ENCODE measurements around the gene SCAPER. TPM values are rescaled to one million over a fixed set of nuclear protein-coding genes. Genes with fewer than 3 reads are reported as not detected.
"Not testable (repeated sequence)": the region's sequence is repeated elsewhere in the genome, so short reads cannot be mapped to it uniquely, and the experiment has no call there.

SCAPER gene
- total RNA-seq, 1 experiment from 2014 or later: 6.3 TPM

GRCh38 chr15:76696840-76697239 lies 208.3 kb downstream of the SCAPER start:
- H3K9ac ChIP-seq (ENCODE audit: low read length): no peak overlapping the region
- H3K4me1 ChIP-seq (ENCODE audit: low read length): no peaks in the 10 kb centered on the region
- DNase-seq: no peak

DNA sequence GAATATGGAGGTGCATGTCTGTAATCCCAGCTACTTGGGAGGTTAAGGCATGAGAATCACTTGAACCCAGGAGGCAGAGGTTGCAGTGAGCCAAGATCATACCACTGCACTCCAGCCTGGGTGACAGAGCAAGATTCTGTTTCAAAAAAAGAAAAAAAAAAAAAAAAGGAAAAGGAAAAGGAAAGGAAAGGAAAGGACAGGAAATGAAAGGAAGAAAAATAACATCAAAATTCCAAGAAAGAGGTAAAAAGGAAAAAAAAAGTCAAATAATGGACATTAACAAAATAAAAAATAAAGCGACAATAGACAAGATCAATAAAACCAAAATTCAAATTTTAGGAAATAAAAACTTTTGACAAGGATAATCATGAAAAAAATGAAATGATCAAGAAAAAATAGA lies 212.6 kb downstream of the SCAPER start:
- not testable (repeated sequence) for H3K4me2 ChIP-seq (ENCODE audit: low read depth, low read length, poor library complexity, severe bottlenecking); H3K27me3 ChIP-seq (ENCODE audit: low read length); H2AFZ ChIP-seq (ENCODE audit: low read length); H3K9ac ChIP-seq (ENCODE audit: low read length); H3K9me2 ChIP-seq (replicated peaks; ENCODE audit: insufficient read depth, low read length); H3K79me2 ChIP-seq (ENCODE audit: low read length); H3K9me3 ChIP-seq (ENCODE audit: low read length); H4K20me1 ChIP-seq (ENCODE audit: insufficient read depth, low read depth, low read length); H3K4me3 ChIP-seq (ENCODE audit: low read length); H3K4me1 ChIP-seq (ENCODE audit: low read length); DNase-seq; H3K27ac ChIP-seq (ENCODE audit: low read length); H3K36me3 ChIP-seq (ENCODE audit: insufficient read depth, low read length)

More at GRCh38 chr15:76696840-76697239, 208.3 kb downstream of the SCAPER start:
- H3K27me3 ChIP-seq (ENCODE audit: low read length): no peaks in the 10 kb centered on the region
- no peak overlapping the region for H3K27ac ChIP-seq (ENCODE audit: low read length)
- H3K4me3 ChIP-seq (ENCODE audit: low read length): no peak overlapping the region
- no peaks in the 10 kb centered on the region for H3K9me3 ChIP-seq (ENCODE audit: low read length)
- H3K79me2 ChIP-seq (ENCODE audit: low read length): no peaks in the 10 kb centered on the region
- no peak overlapping the region for H3K4me2 ChIP-seq (ENCODE audit: low read depth, low read length, poor library complexity, severe bottlenecking)
- H4K20me1 ChIP-seq (ENCODE audit: insufficient read depth, low read depth, low read length): no peaks in the 10 kb centered on the region
- H3K9me2 ChIP-seq (replicated peaks; ENCODE audit: insufficient read depth, low read length): no peaks in the 10 kb centered on the region
- H3K36me3 ChIP-seq (ENCODE audit: insufficient read depth, low read length): no peaks in the 10 kb centered on the region
- H2AFZ ChIP-seq (ENCODE audit: low read length): no peak overlapping the region

GRCh38 chr15:76687592-76687991 lies 217.5 kb downstream of the SCAPER start:
- not testable (repeated sequence) for H3K9me3 ChIP-seq (ENCODE audit: low read length)

DNA sequence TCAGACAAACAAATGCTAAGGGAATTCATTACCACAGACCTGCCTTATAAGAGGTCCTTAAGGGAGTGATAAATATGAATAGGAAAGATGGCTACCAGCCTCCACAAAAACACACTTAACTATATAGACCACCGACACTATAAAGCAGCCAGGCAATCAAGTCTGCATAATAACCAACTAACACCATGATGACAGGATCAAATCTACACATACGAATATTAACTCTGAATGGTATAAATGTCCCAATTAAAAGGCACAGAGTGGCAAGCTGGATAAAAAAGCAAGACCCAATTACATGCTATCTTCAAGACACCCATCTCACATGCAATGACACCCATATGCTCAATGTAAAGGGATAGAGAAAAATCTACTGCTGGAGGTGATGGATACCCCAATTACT lies 221.1 kb downstream of the SCAPER start:
- no peak overlapping the region for H3K4me2 ChIP-seq (ENCODE audit: low read depth, low read length, poor library complexity, severe bottlenecking)
- no peak overlapping the region for H3K27ac ChIP-seq (ENCODE audit: low read length)
- H4K20me1 ChIP-seq (ENCODE audit: insufficient read depth, low read depth, low read length): no peaks in the 10 kb centered on the region
- no peaks in the 10 kb centered on the region for H3K79me2 ChIP-seq (ENCODE audit: low read length)
- H3K27me3 ChIP-seq (ENCODE audit: low read length): 0 out of 2 replicates have a peak, but pooled peaks cover 2% of the 10 kb centered on the region
- H3K4me3 ChIP-seq (ENCODE audit: low read length): no peak overlapping the region
- no peaks in the 10 kb centered on the region for H3K9me2 ChIP-seq (replicated peaks; ENCODE audit: insufficient read depth, low read length)
- H2AFZ ChIP-seq (ENCODE audit: low read length): no peak overlapping the region
- H3K9me3 ChIP-seq (ENCODE audit: low read length): no peaks in the 10 kb centered on the region
- no peak for DNase-seq
- H3K9ac ChIP-seq (ENCODE audit: low read length): no peak overlapping the region
- H3K4me1 ChIP-seq (ENCODE audit: low read length): no peaks in the 10 kb centered on the region
- no peaks in the 10 kb centered on the region for H3K36me3 ChIP-seq (ENCODE audit: insufficient read depth, low read length)

More at GRCh38 chr15:76687592-76687991, 217.5 kb downstream of the SCAPER start:
- H3K36me3 ChIP-seq (ENCODE audit: insufficient read depth, low read length); H3K9me2 ChIP-seq (replicated peaks; ENCODE audit: insufficient read depth, low read length); H2AFZ ChIP-seq (ENCODE audit: low read length); H3K4me2 ChIP-seq (ENCODE audit: low read depth, low read length, poor library complexity, severe bottlenecking); H3K4me3 ChIP-seq (ENCODE audit: low read length); H3K9ac ChIP-seq (ENCODE audit: low read length); H3K4me1 ChIP-seq (ENCODE audit: low read length); H3K27me3 ChIP-seq (ENCODE audit: low read length); H4K20me1 ChIP-seq (ENCODE audit: insufficient read depth, low read depth, low read length); H3K79me2 ChIP-seq (ENCODE audit: low read length); DNase-seq; H3K27ac ChIP-seq (ENCODE audit: low read length): not testable (repeated sequence)

DNA sequence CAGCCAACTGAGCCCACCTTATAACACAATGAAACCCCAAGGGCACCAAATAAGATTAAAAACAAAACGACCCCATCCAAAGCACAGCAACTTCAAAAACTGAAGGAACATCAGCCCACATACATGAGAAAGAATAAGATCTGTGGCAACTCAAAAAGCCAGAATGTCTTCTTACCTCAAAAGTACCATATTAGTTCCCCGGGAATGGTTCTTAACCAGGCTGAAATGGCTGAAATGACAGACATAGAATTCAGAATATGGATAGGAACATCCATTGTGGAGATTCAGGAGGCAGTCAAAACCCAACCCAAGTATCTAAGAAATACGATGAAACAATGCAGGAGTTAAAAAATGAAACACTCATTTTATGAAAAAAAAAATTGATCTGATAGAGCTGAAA lies 222.3 kb downstream of the SCAPER start:
- no peaks in the 10 kb centered on the region for H3K79me2 ChIP-seq (ENCODE audit: low read length)
- H3K9me3 ChIP-seq (ENCODE audit: low read length): no peaks in the 10 kb centered on the region
- no peaks in the 10 kb centered on the region for H4K20me1 ChIP-seq (ENCODE audit: insufficient read depth, low read depth, low read length)
- H3K27ac ChIP-seq (ENCODE audit: low read length): no peak overlapping the region
- H2AFZ ChIP-seq (ENCODE audit: low read length): no peak overlapping the region
- 0 out of 2 replicates have a peak, but pooled peaks cover 2% of the 10 kb centered on the region for H3K27me3 ChIP-seq (ENCODE audit: low read length)
- no peak overlapping the region for H3K4me3 ChIP-seq (ENCODE audit: low read length)
- no peaks in the 10 kb centered on the region for H3K4me1 ChIP-seq (ENCODE audit: low read length)
- H3K4me2 ChIP-seq (ENCODE audit: low read depth, low read length, poor library complexity, severe bottlenecking): no peak overlapping the region
- H3K9me2 ChIP-seq (replicated peaks; ENCODE audit: insufficient read depth, low read length): no peaks in the 10 kb centered on the region
- no peak overlapping the region for H3K9ac ChIP-seq (ENCODE audit: low read length)
- H3K36me3 ChIP-seq (ENCODE audit: insufficient read depth, low read length): no peaks in the 10 kb centered on the region
- no peak for DNase-seq

DNA sequence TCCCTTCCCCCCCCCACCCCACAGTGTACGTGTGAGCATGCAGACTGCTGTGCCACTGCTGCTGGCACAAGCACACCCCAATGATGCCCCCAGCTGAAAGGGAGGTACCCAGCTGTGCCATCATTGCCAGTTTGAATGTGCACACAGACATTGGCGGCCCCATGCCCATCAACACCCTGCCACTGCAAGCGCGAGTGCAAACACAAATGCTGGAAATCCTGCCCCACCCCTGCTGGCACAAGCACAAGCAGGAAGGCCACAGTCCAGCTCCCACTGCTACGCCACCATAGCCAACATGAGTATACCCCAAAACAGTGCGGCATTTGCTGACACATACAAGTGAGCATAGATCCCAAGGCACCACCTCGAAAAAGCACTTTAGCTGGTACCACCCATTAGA lies 222.9 kb downstream of the SCAPER start:
- Histone ChIP-seq H3K27ac (ENCODE audit: low read length) (no peak overlapping the region), H3K27me3 (ENCODE audit: low read length) (0 out of 2 replicates have a peak, but pooled peaks cover 2% of the 10 kb centered on the region), H4K20me1 (ENCODE audit: insufficient read depth, low read depth, low read length) (no peaks in the 10 kb centered on the region), H3K36me3 (ENCODE audit: insufficient read depth, low read length) (no peaks in the 10 kb centered on the region), H3K79me2 (ENCODE audit: low read length) (no peaks in the 10 kb centered on the region), H3K9ac (ENCODE audit: low read length) (no peak overlapping the region), H3K9me2 (replicated peaks; ENCODE audit: insufficient read depth, low read length) (no peaks in the 10 kb centered on the region), H3K4me1 (ENCODE audit: low read length) (no peaks in the 10 kb centered on the region), H2AFZ (ENCODE audit: low read length) (no peak overlapping the region), H3K4me2 (ENCODE audit: low read depth, low read length, poor library complexity, severe bottlenecking) (no peak overlapping the region), H3K9me3 (ENCODE audit: low read length) (no peaks in the 10 kb centered on the region), H3K4me3 (ENCODE audit: low read length) (no peak overlapping the region)
- DNase-seq: no peak

GRCh38 chr15:76678766-76679165 lies 226.4 kb downstream of the SCAPER start:
- Histone ChIP-seq H3K9ac (ENCODE audit: low read length) (no peak overlapping the region), H3K27ac (ENCODE audit: low read length) (no peak overlapping the region), H3K4me3 (ENCODE audit: low read length) (no peak overlapping the region), H3K4me1 (ENCODE audit: low read length) (no peaks in the 10 kb centered on the region), H3K36me3 (ENCODE audit: insufficient read depth, low read length) (no peaks in the 10 kb centered on the region), H4K20me1 (ENCODE audit: insufficient read depth, low read depth, low read length) (no peaks in the 10 kb centered on the region), H3K27me3 (ENCODE audit: low read length) (peaks cover 2% of the 10 kb centered on the region; the same call in 1 of the 2 replicates), H3K9me2 (replicated peaks; ENCODE audit: insufficient read depth, low read length) (no peaks in the 10 kb centered on the region), H2AFZ (ENCODE audit: low read length) (no peak overlapping the region), H3K4me2 (ENCODE audit: low read depth, low read length, poor library complexity, severe bottlenecking) (no peak overlapping the region), H3K79me2 (ENCODE audit: low read length) (no peaks in the 10 kb centered on the region), H3K9me3 (ENCODE audit: low read length) (no peaks in the 10 kb centered on the region)
- no peak for DNase-seq

DNA sequence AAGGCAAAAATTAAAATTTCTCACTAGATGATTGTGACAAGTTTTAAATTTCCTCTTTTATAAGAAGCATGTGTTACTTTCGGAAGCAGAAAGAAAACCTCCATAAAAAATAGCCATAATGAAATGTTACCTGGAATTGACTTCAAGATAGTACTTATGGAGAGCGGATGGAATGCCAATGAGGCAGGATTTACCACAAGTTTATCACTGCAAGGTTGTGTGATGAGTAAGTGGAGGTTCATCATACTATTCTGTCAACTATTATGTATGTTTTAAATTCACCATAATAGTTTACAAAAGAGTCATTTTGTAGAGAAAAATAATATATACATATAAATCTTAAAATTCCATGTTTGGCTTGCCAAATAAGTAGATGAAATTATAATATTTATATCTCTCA lies 230.3 kb downstream of the SCAPER start:
- Histone ChIP-seq H3K9me3 (ENCODE audit: low read length) (no peaks in the 10 kb centered on the region), H3K36me3 (ENCODE audit: insufficient read depth, low read length) (no peaks in the 10 kb centered on the region), H3K79me2 (ENCODE audit: low read length) (no peaks in the 10 kb centered on the region), H3K27me3 (ENCODE audit: low read length) (no peaks in the 10 kb centered on the region; the same call in 1 of the 2 replicates), H3K27ac (ENCODE audit: low read length) (no peak overlapping the region), H3K4me2 (ENCODE audit: low read depth, low read length, poor library complexity, severe bottlenecking) (no peak overlapping the region), H3K9me2 (replicated peaks; ENCODE audit: insufficient read depth, low read length) (no peaks in the 10 kb centered on the region), H4K20me1 (ENCODE audit: insufficient read depth, low read depth, low read length) (no peaks in the 10 kb centered on the region), H3K4me3 (ENCODE audit: low read length) (no peak overlapping the region), H2AFZ (ENCODE audit: low read length) (no peak overlapping the region), H3K9ac (ENCODE audit: low read length) (no peak overlapping the region), H3K4me1 (ENCODE audit: low read length) (no peaks in the 10 kb centered on the region)
- DNase-seq: no peak
